NCI-H1105 treated with DMSO at 0.1 percent for 48 hours (cell line): ENCODE results near the gene RNF11.

Experiments
- DNase-seq: peaks from one replicate; lab custom pipeline; 2025; lab: John Stamatoyannopoulos, UW

The RNF11 gene

DNA sequence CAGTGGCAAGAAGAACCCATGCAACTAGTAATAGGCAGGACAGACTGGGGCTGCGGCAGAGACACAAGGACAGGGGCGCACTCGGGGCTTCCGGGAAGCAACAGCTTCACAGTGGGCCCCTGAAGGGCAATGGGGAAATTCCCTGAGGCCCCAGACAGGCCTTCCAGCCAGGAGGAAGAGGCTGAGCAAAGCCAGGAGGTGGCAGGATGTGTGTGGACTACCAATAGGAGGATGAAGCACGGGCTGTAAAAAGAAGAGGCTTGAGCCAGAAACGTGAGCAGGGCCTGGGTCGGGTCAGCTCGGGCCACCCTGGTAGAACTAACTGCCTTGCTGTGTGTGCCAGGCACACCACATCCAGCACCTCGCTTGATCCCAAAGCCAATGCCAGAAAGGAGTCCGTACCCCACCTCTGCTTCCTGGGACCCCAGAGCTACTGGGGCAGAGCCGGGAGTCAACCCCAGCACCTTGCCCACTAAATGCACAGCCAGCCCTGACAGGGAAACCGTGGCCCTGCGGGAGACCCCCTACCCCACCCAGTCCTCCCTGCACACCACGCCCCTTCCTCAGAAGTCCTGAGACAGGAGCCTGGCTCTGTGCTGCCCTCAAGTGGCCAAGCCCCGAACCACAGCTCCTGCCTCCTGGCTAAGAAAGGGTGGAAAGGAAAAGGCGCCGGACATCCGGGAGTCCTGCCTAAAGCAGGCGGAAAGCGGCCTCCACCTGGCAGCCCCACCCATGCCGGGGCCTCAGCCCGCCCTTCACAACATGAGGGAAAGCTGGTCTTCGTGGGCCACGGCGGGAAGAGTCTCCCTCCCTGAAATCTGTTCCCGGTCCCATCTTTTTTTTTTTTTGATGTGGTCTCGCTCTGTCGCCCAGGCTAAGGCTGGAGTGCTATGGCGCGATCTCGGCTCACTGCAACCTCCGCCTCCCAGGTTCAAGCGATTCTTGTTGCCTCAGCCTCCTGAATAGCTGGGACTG lies 60.6 kb downstream of the RNF11 start:
- peak; percentile 68 for DNase-seq

DNA sequence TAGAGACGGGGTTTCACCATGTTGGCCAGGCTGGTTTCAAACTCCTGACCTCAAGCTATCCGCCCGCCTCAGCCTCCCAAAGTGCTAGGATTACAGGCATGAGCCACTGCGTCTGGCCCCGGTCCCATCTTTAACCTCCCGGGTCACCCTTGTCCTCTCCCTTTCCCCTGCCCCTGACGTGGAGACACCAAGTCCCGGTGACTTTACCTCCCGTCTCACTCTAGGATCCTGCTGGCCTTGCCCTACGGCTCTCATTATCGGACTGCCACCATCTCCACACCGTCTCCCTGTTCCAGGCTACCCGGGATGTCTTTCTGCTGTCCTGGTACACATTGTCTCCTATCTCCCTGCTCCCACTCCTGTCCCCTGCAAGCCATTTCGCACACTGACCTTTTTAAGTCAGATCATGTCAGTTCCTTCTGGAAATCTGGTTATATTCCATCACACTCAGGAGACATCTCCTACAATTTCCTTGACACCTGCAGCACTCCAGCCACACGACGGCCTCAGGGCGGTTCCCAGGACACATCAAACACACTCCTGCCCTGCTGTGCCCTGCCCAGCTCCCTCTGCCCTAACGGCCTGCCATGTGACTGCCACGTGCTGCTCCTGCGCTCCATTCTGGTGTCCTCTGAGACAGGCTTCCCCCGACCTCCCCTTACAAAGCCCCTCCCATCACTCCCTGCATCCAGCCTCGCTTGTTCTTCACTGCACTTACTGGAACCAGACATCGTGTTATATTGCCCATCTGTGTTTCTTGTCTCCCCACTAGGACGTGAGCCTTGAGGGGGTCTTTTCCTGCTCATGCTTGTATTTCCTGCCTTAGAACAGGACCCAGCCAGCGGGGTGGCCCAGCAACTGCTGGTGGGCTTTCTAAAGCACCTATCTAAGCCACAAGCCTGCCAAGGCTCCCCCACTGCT lies 61.6 kb downstream of the RNF11 start:
- DNase-seq, result no peak

DNA sequence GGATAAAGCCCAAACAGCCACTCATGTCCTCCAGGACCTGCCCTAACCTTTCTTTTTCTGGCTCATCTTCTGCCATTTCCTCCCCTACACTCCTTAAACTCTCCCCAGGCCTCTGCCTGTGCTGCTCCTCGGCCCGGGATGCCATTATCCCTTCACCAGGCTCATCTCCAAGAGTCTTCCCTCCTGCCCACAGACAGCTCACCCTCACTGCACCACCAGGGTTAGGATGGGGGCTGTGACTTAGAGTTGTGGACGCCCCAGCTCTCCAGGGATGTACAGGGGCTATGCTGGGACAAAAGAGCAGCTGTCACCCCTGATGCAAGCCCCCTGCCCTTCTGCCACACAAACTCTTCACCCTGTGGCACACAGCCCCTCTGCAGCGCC lies 62.2 kb downstream of the RNF11 start:
- DNase-seq, result no peak

DNA sequence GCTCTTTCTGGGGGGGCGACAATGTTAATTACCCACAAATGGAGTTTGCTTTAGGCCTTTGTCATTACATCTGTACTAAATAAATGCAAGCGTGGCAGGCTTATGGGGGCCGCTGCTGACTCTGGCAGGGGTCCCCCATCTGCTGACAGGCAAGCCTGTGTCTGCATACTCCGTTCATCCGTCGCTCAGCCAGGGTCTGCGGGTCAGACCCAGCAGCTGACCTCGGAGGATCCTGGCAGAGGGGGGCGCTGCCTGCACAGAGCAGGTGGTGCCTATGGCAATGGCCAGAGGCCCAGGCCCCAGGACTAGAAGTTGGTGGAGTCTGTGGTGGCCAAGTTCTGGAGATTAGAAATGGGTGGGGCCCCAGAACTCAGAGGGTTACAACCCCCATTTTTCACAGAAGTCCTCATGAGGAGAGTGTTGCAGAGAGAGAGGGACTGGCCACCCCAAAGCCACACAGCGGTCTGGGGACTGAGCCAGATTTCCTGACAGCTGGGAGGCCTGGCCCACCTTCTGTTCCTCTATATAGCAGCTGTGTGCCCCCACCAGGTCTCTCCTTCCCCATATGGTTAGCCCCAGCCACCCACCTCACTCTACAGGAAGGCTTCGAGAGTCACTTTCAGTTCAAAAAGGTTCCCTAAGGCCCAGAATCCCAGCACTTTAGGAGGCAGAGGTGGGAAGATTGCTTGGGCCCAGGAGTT lies 63.3 kb downstream of the RNF11 start:
- no peak for DNase-seq

DNA sequence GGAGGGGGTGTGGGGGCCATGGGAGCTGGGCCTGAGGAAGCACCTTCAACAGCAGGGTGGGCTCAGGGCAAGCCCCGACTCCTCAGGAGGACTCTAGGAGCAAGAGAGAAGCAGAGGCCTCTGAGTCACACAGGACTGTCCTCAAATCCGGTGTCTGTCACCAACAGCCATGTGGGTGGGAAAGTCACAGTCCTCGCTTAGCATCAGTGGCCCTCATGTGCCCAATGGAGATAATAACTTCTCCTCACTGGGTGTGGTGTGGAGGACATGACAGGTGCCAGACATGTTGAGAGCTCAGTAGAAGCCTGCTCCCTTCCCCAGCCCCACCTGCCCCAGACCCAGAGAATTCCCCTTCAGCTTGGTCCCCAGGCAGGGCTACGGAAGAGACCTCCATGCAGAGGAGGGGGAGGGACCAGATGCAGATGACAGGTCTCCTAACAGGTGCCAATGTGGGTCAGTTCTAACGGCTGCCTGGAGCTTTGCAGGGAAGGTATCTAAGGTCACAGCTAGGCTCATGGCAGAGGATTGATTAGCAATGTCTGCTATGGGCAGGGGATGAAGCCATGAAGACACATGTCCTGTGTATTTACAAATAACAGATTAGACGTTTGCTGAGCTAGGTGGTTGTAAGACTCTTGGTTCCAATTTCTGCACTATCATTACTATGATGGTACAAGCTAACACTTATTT lies 64.1 kb downstream of the RNF11 start:
- no peak for DNase-seq

DNA sequence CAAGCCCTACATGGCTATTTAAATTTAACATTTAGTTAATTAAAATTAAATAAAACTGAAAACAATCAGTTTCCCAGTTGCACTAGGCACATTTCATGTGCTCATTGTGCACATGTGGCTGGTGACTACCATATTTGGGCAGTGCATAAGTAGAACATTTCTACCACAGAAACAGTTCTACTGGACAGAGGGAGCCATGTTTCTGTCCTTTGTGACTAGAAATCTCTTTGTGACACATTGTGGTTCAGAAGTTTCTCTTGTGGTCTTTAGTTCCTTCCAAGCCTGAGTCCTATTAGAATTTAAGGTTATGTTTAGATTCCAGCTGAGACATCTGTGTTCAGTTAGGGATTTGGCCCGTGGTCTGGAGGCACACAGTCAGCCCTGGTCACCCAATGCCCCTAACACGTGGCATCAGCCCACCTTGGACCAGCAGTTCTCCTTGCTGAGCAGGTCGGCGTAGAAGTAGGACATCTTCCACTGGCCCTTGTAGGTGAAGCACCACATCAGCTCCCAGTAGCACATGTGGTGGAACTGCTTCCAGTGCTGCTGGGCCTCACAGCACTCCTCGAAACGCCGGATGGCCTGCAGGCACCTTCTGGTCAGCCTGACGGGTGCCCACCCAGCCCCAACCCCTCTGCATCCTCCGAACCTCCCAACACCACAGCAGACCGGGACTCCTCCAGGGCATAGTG lies 65.2 kb downstream of the RNF11 start:
- DNase-seq, result no peak

DNA sequence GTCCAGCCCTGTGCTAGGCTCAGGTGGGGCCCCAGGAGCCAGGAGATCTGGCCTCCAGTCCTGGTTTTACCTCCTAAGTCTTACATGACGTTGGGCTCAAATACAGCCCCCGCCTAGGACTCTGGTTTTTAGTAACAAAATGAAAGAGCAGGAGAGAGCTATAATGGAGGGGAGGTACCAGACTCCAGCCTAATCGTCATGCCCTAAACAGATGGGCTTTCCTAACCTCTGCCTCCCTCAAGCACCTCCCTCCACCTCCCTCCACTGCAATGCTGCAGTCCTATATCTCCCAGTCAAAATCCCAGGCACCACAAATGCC lies 65.7 kb downstream of the RNF11 start:
- DNase-seq, result no peak

DNA sequence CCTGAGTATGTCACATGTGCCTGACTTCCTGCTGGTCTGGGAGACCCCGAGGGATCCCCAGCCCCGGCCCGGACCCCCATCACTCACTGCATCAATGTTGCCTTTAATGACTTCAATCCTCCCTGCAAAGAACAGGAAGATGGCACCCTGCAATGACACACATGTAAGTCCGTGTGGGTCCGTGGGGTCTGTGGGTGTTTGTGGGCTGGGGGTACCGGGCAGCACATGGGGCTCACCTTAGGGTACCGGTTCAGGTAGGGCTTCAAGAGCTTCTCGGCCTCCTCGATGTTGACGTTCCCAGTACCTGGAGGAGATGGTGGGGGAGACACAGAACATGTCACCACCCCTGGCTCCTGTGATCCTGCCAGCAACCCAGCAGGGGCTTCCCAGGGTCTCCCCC lies 66.2 kb downstream of the RNF11 start:
- no peak for DNase-seq

DNA sequence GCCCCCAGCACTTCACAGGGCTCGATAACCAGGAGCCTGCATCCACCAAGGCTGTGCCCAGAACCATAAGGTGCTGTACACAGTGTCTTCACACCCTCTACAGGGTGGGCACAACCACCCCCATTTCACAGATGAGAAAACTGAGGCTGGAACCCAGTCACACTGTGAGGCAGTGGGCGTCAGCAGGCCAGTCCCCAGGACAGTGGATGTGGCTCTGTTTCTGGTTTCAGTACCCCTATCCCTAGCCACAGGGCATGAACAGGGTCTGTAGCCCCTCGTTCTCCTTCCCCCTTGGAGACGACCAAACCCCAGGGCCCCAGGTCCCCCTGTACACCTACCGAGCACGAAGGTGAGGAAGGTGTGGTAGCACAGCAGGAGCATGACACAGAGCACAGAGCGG lies 66.7 kb downstream of the RNF11 start:
- DNase-seq, result no peak

DNA sequence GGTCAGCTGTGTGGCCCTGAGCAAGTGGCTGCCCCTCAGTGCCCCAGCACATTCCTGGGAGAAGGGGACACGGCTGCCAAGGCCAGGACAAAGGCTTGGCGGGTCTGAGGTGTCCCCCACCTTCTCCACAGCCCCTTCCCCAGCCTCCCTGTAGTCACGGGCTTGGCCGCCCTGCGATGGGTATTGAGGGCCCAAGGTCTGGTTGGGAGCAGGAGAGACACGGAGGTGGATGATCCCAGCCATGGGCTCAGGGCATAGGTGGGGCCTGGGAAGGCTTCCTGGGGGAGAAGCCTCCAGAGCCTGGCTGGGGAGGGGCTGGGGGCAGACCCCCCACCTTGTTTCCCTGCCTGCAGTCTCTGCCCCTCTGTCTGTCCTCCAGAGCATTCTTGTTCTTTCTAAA lies 67.2 kb downstream of the RNF11 start:
- no peak for DNase-seq

DNA sequence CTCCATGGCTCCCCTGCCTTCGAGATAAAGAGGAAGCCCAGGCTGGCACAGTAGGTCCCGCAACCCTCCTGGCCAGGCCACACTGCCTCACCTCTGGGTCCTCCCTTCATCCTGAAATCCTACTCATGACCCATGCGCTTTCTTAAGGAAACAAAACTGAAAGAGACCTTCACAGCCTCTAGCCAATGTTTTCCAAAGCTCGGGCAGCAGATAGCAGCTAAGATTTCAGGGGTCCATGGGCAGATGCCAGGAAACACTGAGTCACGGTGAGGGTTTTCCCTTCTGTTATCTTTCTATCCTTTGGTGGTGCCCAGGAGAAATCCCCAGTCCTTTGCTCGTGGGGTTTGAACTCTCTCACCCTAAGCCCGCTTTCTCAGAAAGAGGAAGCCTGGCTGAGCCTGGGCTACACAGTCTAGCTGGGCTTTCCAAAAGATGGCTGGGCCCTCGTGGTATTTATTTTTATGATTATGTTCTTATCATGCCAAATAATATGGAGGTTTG lies 67.7 kb downstream of the RNF11 start:
- DNase-seq, result no peak

DNA sequence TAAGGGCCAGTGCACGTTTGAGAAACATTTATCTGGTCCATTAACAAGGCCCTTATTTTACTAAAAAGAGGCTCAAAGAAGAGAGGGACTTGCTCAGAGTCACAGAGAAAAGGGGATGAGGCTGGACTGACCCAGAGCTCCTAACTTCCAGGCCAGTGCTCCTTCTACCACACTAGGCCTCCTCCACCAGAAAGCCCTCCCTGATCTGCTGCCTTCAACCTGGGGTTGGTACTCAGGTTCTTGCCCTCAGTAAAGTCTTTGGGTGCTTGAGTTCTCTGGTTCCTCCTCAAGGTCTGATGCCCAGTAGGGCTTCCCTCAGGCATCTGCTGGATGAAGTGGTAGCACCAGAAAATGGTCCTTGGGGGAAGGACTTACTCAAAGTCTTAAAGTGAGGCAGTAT lies 68.3 kb downstream of the RNF11 start:
- no peak for DNase-seq

DNA sequence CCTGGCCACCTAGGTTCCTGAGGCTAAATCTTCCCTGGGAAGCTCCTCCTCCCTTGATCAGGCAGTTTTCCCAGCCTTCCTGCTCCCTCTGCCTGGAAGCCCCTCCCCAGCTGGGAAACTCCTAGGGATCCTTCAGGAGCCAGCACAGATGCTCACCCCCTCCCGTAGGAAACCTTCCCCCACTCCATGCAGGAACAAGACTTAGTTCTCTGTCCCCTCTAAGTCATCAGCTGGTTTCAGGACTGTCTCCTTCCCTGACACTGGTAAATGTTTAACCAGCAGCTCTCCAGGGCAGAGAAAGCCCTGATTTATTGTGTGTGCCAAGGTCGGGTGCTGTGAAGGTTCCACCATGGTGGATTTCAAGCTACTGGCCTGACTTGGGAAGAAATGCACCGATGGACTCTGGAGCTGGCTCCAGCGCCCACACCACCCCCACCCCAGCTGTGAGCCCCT lies 69.3 kb downstream of the RNF11 start:
- DNase-seq, result no peak

DNA sequence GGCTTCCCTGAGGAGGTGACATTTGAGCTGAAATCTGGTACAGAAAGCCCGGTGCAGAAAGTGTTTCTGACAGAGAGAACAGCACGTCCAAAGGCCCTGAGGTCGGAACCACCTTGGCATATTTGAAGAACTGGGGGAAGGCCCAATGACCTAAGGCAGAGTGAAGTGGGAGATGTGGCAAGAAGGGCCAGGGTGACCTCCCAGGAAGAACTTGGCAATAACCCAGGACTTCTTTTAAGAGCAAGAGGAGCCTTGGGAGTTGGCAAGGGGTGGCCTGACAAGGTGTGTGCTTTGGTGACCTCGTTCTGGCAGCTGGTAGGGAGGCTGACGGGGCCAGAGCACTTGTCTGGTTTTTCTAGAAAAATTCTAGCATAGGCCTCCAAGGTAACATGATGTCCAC lies 70.9 kb downstream of the RNF11 start:
- no peak for DNase-seq

DNA sequence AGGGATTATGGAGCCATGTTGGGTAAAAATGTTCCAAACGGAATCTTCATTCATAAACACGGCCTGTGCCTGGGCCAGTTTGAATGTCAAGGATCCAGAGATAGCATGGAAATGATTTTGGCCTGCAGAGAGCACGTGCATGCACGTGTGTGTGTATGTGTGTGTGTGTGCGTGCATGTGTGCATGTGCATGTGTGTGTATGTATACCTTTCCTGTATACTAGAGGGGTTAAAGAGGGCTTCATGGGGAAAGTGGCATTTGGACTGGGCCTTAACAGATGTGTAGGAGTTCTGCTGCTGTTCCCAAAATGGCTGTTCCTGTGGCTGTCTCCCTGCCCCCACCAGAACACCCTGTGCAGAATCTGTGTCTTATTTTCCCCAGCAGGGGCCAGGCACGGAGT lies 72.6 kb downstream of the RNF11 start:
- no peak for DNase-seq

DNA sequence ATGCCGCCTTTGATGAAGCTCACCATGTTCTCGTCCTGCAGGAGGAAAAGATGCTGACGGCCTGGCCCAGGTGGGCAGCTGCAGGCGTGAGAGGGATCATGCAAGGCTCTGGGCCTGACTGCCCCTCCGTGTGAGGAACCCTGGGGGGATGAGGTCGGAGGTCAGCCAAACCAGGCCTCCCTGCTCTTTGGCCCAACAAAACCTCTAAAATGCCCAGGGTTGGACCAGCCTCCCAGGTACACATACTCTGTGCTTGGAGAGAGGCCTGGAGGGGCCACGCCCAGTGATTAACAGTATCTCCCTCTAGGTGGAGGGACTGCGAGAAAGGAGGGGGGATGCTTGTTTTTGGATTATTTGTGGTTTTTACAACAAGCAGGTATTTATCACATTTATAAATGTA lies 73.2 kb downstream of the RNF11 start:
- no peak for DNase-seq

DNA sequence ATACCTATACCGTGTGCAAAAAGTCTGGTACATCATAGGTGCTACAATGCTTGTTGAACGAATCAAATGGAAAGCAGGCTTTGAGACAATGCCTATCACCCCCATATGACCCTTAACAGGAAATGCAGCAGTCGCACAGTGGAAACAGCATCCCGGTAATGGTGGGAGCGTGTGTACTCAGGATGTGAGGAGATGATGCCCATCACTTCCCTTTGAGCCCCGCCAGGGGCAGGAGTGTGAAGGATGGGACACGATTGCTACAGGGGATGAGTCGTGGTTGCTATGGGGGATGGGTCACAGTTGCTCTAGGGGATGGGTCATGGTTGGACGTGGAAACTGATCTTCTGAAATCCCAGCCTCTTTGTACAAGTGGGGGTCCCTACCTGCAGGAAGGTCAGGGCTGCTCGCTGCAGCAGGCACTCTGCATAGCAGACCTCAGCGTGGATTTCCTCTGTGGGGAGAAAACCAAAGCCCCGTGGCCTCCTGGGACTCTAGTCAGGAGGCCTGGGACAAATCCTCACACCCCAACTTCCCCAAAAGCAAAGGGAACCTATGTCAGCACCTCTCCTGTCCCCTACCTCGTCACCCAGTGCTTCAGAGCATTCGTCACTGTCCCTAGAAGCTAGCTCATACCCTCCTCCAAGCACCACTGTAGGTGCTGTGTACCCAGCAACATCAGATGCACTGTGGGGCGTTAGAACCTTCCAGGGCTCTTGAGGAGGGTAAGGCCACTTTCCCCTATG lies 75.0 kb downstream of the RNF11 start:
- DNase-seq, result no peak

DNA sequence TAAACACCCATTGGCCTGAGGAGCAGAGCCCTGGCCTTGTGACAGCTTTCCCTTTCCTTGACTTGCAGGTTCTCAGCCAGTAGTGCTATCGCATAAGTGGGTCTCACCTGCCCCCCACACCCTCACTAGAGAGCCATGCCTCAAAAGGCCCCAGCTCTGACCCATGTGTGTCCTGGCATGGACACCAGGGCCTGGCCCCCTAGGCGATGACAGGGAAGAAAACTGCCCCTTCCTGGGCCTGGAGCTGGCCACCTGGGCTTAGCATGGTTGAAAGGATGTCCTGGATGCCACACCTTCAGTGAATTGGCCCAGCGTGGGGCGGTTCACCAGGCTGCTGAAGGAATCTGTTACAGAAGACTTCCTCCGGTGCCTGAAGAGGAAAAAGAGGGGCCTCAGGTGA lies 75.8 kb downstream of the RNF11 start:
- DNase-seq, result no peak

DNA sequence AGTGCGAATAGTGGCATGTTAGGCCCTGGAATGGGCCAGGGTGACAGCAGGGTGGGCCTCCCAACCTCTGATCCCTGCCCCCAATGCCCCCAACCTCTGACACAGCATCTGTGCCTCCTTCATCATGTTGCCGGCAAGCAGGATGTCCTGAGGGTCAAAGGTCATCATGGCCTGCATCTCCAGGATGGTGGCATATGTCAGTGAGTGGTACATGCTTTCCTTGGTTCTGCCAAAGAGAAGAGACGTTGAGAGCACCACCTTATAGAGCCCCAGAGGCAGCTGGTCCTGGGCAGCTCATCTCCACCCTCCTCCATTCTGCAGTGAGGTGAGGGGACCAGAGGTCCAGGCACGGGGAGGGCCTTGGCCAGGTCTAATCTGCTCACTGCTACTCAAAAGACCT lies 76.6 kb downstream of the RNF11 start:
- DNase-seq, result no peak

DNA sequence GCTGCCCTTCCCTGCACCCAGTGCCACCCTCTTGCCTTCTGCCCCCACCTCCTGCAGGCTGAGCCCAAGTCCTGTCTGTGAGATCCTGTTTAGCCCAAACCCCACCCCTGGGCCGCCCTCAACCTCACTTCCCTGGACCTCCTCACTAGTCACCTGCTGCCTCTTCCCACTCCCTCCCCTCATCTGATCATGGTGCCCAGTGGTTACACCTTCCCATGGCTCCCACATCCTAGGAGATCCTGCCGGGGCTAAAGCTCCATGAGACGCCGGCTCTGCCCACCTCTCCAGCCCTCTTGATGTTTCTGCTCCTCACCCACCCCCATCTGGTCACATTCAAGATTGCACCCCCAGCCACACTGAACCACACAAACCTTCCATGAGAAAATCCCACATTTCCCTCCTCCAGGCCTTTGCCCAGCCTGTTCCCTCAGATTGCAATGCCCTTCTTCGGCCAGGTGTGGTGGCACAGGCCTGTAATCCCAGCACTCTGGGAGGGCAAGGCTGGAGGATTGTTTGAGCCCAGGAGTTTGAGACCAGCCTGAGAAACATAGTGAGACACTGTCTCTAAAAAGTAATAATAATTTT lies 77.3 kb downstream of the RNF11 start:
- DNase-seq, result no peak
